SHP77 treated with DMSO at 0.1 percent for 48 hours (cell line): ENCODE data around the gene CREBBP.
"Not testable (repeated sequence)": the region's sequence is repeated elsewhere in the genome, so short reads cannot be mapped to it uniquely, and the experiment has no call there.

Experiments used
- DNase-seq: peaks from one replicate; lab custom pipeline; 2025; lab: John Stamatoyannopoulos, UW

Gene CREBBP

DNA sequence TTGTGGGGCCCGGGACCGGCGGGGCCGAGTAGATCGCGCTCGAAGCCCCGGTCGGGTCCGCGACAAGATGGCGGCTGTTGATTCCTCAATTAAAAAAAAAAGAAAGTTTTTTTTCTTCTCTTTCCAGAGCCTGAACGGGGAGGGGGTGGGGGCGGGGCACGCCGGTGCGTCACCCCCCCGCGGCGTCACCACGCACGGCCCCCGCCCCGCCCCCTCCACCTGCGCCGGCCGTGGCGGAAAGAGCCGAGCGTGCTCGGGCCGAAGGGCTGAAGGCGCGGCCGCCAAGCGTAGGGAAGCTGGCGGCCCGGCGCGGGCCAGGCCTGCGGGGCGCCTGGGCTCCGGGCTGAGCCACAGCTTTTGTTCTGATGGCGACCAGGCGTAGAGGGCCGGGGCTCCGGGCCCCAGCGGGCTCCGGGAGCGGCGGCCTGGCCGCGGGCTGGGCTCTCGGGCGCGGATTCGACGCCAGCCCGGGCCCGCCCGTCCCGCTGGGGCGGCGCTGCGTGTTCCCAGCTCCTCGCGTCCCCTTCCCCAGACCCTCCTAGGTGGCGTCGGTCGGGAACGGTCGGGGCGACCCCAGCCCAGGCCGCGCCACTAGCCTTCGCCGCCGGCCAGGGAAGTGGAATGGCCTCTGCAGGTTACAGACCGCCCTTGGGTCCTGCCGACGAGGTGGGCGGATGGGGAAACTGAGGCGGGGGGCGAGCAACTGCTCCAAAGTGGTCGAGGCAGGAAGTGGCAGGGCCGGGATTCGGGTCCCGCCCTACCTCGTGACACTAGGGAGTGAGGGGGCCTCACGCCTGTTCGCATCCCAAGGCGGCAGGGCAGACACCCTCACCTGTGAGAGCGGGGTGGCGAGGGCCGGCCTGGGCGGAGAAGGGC, at the start of gene CREBBP:
Gene CREBBP (minus strand): TSS at position 91 of the 876 bp plus-strand sequence. CDS start 797 bp downstream, outside the sequence.
- peak; percentile 14 for DNase-seq

- not testable (repeated sequence) for DNase-seq
Measured at GRCh38 chr16:3927147-3927546, 46.6 kb upstream of the CREBBP start.

- DNase-seq, result no peak
Measured at GRCh38 chr16:3924763-3925162, 44.2 kb upstream of the CREBBP start.

DNA sequence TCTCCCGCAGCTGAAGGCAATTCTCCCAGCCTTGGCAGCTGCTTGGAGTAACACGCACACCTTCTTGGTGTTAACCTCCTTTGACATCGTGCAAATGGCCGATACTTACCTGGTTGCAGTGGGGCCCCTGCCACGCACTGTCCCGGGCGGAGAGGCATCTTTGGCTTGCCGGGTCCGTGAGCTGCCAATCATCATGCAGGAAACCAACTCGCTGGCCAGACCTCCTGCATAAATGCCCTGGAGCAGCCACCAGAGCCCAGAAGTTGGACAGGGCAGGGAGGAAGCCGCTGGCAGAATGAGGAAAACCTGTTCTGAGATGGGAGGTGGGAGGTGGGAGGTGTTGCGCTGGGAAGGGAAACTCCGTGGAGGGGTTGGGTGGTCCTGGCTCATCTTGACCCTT, 41.7 kb upstream of the CREBBP start:
- DNase-seq, result no peak

GRCh38 chr16:3920206-3920605, 39.7 kb upstream of the CREBBP start:
- DNase-seq, result no peak

- DNase-seq, result no peak
Measured at GRCh38 chr16:3919413-3919812, 38.9 kb upstream of the CREBBP start.

DNA sequence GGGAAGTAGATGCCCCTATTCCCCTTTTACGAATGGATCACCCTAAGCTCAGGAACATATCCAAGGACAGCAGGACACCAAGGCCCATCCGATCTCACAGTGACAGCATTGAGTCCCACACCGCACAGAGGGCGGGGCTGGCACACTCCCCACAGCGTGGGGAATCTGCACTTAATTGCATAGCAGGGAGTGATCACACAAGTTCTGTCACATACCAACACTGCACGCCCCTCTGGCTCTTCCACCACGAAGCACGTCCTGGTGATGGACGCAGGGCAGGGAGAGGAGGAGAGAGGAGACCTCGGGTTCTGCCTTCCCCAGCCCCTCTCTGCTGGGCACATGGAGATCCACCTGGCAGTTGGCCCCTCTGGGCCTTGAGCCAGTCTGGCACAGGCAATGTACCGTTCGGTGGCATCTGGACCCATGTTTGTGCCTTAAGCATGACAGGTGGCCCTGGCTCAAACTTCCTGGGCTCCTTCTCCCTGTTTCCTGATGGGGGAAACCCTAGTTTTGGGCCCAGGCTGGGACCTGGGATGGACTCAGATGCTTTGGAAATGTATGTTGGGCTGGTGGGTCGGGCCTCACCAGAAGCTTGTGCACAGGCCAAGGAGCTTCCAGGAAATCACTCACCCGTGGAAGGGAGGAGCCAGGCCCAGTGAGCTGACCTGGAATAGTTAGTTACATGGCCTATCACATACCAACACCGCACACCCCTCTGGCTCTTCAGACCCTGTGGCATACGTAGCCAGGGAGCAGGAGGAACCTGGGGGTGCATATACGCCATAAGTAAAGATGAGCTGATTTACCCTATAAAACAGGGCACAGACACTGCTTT, 35.1 kb upstream of the CREBBP start:
- no peak for DNase-seq

DNA sequence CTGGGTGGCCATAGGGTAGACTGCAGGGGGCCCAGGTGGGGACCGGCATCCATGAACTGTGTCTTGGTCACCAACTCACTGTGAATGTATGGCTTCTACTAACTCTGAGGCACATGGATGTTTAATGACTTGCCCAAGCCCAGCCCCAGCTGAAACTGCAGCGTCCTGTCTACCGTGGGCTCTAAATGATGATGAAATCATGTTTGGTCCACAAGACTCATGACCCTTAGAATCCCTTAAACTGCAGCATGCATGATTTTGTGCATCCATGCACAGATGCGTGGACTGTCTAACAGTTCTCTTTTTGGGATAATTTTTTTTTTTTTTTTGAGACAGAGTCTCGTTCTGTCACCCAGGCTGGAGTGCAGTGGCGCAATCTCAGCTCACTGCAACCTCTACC, 32.4 kb upstream of the CREBBP start:
- no peak for DNase-seq

- no peak for DNase-seq
Measured at GRCh38 chr16:3912373-3912772, 31.9 kb upstream of the CREBBP start.

DNA sequence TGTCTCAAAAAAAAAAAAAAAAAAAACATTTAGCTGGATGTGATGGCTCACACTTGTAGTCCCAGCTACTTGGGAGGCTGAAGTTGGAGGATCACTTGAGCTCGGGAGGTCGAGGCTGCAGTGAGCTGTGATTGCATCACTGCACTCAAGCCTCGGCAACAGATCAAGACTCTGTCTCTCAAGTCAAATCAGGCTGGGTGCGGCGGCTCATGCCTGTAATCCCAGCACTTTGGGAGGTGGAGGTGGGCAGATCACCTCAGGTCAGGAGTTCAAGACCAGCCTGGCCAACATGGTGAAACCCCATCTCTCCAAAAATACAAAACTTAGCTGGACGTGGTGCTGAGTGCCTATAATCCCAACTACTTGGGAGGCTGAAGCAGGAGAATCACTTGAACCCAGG, 31.2 kb upstream of the CREBBP start:
- DNase-seq, result not testable (repeated sequence)

GRCh38 chr16:3909791-3910583, 29.5 kb upstream of the CREBBP start:
- DNase-seq, result no peak

DNA sequence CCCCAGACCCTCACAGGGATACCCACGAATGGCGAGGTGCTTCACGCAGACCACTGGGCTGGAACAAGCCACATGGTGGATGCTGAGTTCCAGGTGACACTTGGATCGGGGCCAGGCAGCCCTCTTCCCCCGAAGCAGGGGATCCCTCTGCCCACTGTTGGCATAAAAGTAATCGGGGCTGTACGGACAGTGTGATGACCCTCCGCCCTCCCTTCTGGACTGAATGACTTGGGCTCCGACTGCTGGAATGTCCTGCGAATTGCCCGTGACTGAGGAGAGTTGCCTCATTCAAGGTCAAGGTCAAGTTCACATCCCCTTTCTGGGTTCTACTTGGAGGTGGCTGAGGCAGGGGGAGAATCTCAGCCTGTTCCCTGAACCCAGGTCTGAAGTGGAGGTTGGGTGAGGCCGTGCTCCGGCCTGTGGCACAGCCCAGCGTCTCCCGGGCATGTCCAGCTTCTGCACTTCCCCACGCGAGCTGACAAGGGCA, 28.5 kb upstream of the CREBBP start:
- no peak for DNase-seq

DNA sequence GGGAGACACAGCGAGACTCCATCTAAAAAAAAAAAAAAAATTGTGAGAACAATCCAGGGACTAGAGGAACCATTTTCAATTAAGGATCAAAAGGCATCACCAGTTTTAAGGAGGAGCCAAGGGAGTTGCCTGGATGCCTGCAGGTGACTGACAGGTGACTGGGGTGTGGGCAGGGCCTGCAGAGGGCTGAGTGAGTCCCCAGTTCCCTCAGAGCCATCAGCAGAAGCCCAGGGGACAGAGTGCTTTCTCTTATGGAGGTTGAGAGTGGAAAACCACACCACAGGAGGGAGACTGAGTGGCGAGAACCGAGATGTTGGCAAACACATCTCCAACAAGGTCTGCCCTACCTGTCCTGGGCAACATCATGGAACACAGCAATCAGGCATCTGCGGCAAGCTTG, 27.1 kb upstream of the CREBBP start:
- no peak for DNase-seq

GRCh38 chr16:3906363-3906762, 25.9 kb upstream of the CREBBP start:
- no peak for DNase-seq

DNA sequence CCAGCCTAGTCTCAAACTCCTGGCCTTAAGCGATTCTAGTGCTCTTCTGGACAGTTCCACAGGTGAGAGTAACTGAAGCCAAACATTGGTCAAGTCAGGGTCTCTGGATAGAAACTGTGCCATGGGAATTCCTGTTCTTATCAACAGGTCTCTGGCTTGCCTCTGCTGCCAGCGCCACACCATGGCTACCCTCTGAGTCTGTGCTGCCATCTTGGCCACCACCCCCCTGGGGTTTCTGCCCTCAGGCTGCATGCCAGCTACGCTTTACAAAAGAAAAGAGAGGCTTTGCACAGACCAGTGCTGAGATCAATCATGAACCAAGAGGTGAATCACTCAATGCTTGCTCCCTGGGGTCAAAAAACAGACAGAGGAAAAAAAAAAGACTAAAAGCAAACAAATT, 24.4 kb upstream of the CREBBP start:
- DNase-seq, result no peak

DNA sequence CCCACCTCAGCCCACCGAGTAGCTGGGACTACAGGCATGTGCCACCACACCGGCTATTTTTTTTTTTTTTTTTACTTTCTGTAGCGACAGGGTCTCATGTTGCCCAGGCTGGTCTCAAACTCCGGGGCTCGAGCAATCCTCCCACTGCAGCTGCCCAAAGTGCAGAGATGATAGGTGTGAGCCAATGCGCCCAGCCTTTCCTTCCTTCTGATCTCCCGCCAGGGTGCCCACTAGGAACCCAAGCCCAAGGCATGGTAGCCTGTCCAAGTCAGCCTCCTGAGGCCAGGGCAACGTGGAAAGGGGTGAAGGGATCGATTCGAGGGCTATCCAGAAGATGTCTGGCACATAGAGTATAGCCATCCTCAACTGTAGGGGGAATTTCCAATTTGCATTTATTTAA, 9.6 kb upstream of the CREBBP start:
- no peak for DNase-seq

- no peak for DNase-seq
Measured at GRCh38 chr16:3889059-3889458, 8.5 kb upstream of the CREBBP start.

- not testable (repeated sequence) for DNase-seq
Measured at GRCh38 chr16:3885999-3886398, 5.5 kb upstream of the CREBBP start.

GRCh38 chr16:3884398-3884797, 3.9 kb upstream of the CREBBP start:
- no peak for DNase-seq

DNA sequence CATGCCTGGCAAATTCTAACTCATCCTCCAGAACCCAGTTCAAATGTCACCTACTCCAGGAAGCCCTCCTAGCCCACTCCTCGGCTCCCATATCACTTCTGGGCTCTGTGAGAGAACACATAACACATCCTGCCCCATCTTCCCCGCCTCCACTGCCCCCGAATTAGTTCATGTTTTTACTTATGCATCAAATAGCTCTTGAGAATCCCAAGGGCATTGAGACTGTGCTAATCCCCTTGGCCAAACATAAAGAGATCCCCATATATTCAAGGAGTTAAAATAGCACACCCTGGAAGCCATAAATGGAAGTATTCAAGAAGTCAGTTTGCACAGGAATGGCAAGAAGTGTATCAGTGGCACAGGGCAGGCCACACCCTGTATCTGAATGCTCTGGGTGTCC, 2.0 kb upstream of the CREBBP start:
- no peak for DNase-seq

DNA sequence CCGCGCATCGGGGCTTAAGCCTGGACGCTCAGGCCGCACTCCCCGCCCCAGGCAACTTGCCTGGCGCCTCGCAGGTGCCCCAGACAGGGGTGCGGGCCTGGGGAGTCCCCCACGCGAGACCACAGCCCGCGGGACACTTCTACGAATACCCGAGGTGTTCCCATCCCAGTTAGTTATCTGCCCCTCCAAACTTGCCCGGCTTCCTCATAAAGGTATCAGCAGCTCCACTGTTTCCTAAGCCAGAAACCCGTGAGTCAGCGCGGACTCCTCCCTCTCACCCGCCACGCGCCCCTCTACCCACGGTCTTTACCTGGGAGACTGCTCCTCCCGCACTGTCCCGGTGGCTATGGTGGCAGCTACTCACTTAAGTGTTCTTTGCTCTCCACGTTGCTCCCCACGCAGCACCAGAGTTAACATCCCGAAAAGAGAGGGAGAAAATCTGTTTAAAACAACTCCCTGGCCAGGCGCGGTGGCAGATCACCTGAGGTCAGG, 1.0 kb upstream of the CREBBP start:
- DNase-seq, result no peak
